SW 1271 (cell line): ENCODE results near the gene ERCC4.

Experiments used
- DNase-seq, 2 experiments: peaks; one replicate each; lab custom pipeline; 2025; lab: John Stamatoyannopoulos, UW

ERCC4 gene

DNA sequence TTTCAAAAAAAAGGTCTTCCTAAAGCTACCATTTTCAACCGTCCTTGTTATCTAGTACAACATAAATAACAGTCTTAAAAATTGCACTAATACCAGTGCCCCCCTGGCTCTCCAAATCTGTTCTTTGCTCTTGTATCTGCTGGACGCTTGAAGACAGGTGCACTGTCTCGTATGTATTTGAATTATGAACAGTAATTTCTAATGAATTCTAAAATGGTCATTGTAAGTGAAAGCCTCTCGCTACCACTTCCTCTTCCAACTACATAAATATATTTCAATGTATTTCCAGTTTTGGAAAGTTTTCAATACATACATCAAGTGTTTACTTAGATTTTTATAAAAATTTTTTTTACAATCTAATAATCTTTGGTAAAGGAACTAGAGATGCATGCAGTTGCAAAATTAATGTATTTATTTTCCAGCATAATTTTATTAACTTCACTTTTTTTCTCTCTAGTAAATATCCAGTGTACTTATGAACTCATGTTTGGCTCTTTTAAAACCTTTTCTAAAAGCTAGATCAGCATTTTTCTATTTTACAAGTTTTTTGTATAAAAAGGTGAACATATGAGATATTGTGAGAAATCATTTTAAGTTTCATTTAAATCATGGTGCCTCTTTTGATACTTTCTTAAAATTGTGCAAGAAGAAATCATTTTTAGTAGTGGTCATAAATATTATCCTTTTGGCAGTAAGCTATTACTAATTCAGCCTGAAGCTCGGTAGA, 31.0 kb downstream of the ERCC4 start:
- DNase-seq: no peak

DNA sequence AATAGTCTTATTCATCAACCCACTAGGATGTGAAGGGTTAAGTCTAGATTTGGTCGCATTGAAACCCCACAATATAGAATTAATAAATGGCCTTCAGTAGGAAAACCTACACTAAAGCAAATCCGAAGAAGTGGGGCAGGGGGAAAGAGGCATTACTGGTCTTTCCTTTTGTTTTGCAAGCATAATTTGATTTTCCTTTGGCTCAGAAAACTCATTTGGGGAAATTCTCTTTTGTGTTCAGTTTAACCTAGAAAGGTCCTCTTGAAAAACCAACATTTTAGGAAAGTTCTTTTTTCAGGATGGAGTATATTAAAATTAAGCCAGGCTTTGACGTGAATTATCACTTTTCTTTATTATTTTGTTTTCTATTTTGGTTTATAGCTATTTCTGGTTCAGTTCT, 31.7 kb downstream of the ERCC4 start:
- DNase-seq: no peak

DNA sequence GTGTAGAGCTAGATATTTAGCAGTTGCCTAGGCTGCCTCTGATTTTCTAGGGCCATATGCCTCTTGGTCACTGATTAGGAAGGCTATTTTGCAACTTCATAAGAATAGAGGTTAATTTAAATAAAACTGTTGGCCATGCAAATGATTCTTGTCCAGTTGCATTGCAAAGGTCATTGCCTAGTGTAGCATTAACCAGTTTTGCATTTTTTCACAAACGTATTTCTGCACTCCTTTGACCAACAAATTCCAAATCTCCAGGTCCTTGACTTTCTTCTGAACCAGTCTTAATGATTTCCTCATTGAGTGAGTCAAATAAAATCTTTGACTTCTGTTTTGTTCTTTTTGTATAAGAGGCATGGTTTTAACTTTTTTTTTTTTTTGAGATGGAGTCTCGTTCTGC, 33.5 kb downstream of the ERCC4 start:
- DNase-seq: no peak

DNA sequence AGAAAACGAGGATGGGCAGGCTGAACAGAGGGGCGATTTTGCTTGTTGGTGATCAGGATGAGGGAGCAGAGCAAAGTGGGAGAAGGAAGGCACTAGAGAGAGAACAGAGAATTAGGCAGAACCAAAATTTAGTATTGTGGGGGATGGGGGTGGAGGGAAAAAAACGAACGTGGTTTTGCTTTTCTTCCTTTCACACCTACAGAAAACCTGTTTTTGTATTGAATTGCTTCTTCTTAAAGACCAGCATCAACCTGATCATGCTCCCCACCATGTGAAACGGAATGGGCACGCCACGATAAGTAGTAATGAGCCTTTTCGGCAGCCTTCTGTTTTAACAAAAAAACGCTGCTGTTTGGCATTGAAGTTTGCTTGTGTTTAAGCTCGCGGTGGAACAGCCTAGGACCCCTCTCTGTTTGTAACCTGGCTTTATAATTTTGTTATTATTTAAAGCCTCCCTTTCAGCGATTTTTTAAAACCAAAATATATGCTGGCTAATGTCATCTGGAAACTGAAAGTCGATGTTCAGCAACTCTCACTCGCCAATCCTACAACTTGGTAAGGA, 36.8 kb downstream of the ERCC4 start:
- DNase-seq: no peak

DNA sequence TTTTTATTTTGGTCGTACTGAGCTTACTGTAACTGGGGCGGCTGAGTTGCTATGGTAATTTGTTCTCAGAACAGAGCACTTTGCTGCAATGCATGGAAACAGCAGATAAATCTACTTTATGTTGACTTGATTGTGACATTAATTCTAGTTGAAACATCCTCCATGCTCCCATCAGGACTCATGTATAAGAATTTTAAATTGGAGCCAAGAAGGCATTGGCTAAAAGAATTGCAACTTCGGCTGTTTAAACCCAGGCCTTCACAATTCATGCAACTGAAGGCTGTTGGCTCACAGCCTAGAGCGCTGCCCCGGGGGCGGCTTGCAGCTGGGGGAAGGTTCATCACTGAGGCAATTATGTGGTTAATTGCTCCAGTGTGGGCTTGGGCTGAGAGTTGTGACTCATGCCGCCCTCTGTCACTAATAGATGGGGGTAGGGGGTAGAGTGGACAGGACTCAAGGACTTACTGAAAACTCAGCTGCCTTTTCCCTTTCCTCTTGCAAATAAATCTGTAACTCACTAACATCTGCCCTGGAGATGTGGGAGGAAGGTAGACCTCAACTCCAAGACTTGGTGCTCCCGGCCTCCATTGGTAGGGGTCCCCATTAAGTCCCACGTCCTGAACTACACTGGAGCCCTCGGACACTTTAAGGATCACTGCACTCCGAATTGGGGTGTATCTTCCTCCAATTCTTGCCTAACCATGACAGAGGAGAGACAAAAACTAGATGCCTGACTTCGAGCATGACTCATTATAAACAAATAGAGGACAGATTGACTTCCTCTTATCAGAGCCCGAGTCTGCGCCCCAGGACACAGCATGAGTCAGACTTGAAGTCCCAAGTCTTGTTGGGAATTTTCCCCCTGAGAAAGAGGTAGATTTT, 37.5 kb downstream of the ERCC4 start:
- peak; percentile 58 to 84 for DNase-seq

DNA sequence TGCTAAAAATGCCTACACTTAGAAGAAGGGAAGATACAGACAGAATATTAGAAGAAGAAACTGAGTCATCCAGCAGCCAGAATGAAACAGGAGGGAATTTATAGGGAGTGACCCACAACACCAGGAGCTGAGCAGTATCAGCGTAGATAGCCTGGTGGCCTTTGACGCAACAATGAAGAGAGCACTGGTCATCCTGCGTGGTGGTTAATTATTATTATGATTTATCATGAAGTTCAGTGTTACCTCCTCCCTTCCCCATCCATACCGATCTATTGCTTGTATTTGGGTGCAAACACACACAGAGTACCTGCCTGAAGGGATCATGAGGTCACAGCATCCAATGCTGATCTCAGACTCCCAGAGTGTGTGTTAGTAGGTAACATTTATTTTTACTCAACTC, 38.5 kb downstream of the ERCC4 start:
- DNase-seq: no peak

DNA sequence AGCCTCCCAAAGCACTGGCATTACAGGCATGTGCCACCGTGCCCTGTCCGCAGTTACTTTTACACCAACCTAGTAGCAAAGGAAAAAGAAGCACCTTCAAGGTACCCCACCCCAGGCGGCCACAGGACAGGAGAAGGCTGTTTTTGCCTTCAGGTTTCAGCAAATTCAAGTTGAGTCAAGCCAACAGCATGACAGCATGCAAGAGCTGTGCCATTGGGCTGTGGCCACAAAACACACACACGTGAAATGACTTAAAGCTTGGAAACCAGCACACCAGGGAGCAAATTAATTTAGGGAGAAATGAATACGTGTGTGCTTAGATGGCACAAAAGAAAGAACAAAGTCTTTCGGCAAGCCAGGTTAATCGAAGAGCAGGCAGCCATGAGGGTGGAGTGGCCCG, 39.7 kb downstream of the ERCC4 start:
- no peak for DNase-seq

DNA sequence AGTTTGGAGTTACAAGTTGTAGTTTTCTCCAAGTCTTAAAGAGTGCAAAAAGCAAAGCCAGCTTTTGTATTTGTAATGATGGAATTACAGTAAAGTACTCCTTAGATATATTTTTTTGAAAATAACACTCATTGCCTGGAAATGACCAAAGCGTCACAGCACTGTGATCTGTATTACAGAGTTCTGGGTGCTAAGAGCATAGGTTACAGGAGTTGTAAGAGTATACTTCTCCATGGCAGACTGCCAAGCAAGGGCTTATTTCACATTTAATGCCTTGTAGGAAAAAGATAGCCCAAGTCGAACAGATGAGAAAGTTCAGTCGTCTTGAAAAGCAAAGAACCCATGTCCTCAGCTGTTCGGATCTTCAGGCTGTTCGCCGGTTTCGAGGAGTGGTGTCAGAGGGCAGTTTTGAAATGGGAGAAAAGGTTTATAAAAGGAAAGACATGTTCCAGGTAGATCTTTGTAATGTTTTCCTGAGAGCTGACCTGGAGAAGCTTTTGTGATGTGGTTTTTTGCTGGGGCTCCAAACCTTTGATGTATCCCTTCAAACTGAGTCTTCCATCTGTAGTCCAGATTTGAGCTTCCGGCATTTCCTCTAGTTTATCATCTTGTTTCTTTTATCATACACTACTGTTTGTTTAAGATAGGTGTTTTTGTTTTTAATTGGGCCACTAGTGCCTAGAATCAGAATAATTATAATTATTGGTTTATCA, 41.3 kb downstream of the ERCC4 start:
- DNase-seq: no peak

DNA sequence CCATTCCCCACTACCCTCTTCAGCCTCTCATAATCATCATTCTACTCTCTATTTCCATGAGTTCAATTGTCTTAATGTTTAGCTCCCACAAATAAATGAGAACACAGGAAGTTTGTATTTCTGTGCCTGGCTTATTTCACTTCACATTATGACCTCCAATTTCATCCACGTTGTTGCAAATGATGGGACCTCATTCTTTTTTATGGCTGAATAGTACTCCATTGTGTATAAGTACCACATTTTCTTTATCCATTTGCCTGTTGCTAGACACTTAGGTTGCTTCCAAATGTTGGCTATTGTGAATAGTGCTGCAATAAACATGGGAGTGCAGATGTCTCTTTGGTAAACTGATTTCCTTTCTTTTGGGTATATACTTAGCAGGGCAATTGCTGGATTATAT, 42.3 kb downstream of the ERCC4 start:
- no peak for DNase-seq

DNA sequence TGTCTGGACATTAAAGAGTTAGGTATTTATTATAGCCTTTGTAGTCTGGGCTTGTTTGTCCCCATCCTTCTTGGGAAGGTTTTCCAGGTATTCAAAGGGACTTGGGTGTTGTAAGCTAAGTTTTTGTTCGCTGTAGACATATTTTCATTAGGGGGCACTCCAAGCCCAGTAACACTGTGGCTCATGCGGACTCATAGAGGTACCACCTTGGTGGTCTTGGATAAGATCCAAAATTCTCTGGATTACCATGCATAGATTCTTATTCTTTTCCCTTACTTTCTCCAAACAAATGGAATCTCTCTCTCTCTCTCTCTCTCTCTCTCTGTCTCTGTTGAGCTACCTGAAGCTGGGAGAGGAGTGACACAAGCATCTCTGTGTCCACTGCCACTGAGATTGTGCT, 48.9 kb downstream of the ERCC4 start:
- DNase-seq: no peak

DNA sequence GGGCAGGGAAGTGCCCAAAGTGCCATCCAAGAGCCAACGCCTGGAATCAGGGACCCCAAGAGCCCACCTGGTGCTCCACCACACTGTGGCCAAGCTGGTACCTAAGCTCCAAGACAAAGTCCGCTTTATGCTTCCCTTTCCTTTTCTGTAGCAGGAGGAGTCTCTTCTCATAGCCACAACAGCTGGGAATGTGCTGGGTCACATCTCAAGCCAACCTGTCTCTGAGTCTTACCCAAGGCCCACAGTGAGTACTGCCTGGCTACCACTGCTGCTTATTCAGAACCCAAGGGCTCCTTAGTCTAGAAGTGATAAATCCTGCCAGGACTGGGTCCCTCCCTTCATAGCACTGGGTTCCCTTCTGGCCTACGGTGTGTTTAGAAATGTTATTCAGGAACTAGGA, 49.8 kb downstream of the ERCC4 start:
- DNase-seq: no peak

DNA sequence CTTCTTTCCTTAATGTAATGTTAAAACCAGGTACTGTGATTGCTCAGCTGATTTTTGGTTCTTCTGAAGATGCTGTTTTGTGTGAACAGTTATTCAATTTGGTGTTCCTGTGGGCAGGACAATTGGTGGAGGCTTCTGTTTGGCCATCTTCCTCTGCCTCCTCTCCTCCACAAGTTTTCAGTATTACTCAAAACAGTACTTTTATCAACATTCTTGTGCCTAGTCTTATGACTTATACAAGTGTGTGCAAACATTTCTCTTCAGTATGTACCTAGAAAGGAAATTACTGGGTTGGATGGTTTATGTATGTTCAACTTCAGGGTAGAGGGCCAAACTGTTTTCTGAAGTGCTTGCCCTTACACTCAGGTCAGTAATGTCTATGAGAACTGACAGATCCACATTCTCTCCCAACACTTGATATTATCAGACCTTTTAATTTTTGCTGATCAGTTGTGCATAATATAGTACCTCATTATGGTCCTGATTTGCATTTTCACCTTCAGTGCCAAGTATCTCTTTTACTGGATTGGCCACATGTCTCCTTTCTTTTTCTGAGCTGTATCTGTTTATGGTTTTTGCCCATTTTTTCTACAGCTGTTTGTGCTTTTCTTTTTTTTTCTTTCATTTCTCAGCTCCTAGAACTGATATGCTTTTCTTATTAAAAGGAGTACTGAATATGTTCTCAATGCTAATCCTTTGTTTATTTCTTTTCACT, 50.9 kb downstream of the ERCC4 start:
- DNase-seq: no peak

DNA sequence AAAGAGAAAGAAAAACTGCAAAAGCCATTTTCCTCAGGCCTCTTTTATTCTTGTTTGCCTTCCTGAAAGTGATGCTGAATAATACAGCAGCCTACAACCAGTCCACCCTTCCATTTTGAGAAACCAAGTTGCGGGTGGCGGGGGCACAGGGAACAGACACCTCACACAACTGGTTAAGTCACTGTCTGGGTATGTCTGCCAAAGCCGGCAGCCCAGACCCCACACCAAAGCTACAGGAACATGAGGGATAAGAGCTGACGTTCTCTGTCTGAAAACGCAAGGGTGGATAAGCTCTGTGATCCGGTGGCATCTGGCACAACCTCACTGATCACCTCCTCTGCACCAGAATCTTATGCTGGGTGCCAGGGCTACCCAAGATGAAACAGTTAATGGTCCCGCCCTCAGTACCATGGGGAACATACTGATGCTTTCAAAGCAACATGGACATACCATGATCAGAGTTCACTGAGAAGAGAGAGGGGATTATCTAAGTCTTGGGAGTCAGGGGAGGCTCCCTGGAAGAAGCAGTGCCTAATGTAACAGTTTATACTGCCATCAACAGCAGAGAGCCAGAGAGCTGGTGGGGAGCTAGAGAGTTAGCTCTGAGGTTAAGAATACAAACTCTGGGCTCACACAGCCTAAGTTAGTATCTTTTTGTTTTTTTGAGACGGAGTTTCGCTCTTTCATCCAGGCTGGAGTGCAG, 53.5 kb downstream of the ERCC4 start:
- no peak for DNase-seq

DNA sequence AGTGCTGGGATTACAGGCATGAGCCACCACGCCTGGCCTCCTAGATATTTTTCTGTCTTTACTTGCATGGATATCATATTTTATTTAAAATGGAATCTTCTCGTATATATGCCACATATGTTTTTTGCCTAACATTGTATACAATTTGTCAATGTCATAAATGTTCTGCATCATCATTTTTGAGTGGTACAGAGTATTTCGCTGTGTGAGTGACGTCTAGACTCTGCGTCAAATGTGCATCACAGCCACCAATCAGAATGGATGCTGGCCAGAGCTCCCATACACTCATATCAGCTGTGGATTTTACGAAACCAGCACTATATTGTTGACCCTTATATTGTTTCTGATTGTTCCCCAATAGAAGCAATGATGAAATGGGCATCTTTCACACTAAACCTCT, 57.2 kb downstream of the ERCC4 start:
- DNase-seq: no peak

DNA sequence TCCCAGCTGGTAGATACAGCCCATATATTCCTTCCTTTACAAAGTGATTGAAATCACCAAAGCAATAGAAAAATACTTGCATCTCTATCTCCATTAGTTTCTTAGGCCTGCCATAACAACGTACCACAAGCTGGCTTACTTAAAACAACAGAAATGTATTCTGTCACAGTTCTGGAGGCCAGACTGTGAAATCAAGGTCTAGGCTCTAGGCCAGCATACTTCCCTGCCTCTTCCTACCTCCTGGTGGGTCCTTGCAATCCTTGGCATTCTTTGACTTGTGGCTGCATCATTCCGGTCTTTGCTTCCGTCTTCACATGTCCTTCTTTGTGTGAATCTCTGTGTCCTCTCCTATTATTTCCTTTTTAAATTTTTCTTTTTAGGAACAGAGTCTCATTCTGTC, 62.5 kb downstream of the ERCC4 start:
- no peak for DNase-seq

DNA sequence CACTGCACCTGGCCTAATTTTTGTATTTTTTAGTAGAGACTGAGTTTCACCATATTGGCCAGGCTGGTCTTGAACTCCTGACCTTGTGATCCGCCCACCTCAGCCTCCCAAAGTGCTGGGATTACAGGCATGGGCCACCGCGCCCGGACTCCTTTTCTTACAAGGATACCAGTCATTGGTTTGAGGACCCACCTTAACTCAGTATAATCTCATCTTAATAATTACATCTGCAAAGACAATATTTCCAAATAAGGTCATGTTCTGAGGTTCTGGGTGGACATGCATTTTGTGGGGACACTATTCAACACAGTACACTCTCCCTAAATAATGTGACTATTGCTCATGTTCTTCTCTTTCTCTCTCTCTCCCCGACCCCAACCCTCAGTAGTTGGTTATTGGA, 63.7 kb downstream of the ERCC4 start:
- no peak for DNase-seq

DNA sequence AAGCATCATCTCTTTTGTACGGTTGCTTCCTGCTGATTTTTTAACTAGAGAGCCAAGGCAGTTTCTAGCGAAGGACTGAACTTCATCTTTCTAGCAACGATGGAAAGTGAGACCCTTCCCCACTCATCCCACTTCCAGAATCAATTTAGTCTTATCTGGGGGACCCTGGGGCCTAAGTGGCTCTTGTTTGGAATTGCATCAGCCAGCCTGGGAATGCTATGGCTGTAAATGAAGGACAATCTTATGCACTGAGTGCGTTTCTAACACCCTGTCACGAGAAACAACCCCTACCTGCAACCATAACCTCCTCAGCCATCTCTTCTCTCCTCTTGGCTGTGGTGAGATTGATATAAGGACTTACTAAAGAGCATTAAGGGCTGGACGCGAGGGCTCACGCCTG, 64.8 kb downstream of the ERCC4 start:
- no peak for DNase-seq

DNA sequence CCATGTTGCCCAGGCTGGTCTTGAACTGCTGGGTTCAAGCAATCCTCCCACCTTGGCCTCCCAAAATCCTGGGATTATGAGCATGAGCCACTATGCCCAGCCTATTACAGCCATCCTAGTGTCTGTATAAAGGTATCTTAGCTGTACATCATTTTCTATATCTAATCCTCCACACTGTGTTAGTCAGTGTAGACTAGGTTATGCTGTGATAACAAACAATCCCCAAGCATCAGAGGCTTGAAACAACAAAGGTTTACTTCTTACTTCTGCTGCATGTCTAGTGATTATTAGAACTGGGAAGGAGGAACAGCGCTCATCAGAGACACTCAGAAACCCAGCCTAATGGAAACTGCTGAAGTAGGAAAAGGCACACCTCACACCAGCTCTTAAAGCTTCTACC, 68.1 kb downstream of the ERCC4 start:
- no peak for DNase-seq

DNA sequence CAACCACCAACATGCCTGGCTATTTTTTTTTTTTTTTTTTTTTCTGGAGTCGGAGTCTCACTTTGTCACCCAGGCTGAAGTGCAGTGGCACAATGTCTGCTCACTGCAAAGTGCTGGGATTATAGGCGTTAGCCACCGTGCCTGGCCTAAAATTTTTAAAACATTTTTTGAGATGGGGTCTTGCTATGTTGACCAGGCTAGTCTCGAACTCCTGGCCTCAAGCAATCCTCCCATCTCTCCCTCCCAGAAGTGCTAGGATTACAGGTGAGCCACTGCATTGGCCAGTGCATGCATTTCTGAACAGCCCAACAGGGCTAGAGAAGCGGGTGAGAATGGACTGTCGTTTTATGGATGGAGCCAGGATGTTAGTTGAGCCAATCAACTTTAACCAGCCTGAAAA, 72.4 kb downstream of the ERCC4 start:
- no peak for DNase-seq

DNA sequence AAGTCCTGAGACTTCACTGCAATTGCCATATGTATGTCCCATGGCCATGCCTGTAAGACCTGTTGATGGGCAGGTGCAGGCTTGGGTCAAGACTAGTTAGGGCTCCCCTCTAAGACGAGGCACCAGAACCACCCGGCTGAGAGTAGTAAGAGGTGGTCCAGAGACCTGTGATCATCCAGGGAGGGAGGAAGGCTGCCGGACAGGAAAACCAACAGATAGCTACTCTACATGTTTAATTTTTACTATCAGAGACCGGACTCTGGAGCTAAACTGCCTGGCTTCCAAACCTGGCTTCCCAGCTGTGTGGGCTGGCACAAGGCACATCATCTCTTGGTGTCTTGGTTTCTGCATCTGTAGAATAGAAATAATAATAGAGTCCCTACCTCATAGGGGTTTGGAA, 73.0 kb downstream of the ERCC4 start:
- DNase-seq: no peak
